A549 (cell line): Measurements from ENCODE around the gene MCRIP1. TPM values are rescaled to one million over a fixed set of nuclear protein-coding genes. Genes with fewer than 3 reads are reported as not detected.

Source experiments
- ATAC-seq, 2 experiments: fragments of 200-7000 bp in 1 of 2; fragments of >200 bp in 1 of 2; cut with Nextera tagmentation in 1 of 2; cut with Tn5 transposase in 1 of 2; 3 replicates each; pipeline versions ENCODE4 v1.8.0 to v1.9.1; 2018 to 2020; ENCODE audit warnings: mild to moderate bottlenecking in 1 of 2, moderate library complexity in 1 of 2
- CTCF ChIA-PET: fragments of 300-600 bp; sonication (Branson Sonifier 250); formaldehyde crosslinking; extraction: SDS; loops from one replicate; lab custom pipeline; 2021; ENCODE audit warnings: antibody characterized with exemption, inconsistent platforms; lab: Yijun Ruan, JAX
- POLR2A ChIA-PET: fragments of 350-600 bp; formaldehyde crosslinking; extraction: SDS; loops from one replicate; lab custom pipeline; 2021; ENCODE audit warnings: antibody characterized with exemption, inconsistent platforms; lab: Yijun Ruan, JAX
- DNase-seq, 2 experiments: peaks; one replicate each; pipeline versions ENCODE4 v3.0.0 to v3.0.0-alpha.2; 2011 to 2016; ENCODE audit warnings: low read depth in 1 of 2, low spot score in 1 of 2
- FAIRE-seq: peaks from 2 replicates; lab custom pipeline; 2011; peaks lifted over from hg19 to GRCh38; lab: Jason Lieb, UNC
- H3K27ac ChIP-seq, 2 experiments: fragments of >200 bp; sonication (Bioruptor Twin); formaldehyde crosslinking; 3 replicates each; pipeline ENCODE4 v1.5.1; 2016 to 2017
- H3K4me1 ChIP-seq: fragments of >200 bp; sonication (Bioruptor Twin); formaldehyde crosslinking; 3 replicates; pipeline ENCODE4 v1.6.1; 2016
- H3K4me2 ChIP-seq: fragments of >200 bp; sonication (Bioruptor Twin); formaldehyde crosslinking; 3 replicates; pipeline ENCODE4 v1.6.1; 2016
- H3K4me3 ChIP-seq: fragments of >200 bp; sonication (Bioruptor Twin); formaldehyde crosslinking; 3 replicates; pipeline ENCODE4 v1.5.1; 2016
- H3K9me3 ChIP-seq: fragments of >200 bp; sonication (Bioruptor Twin); formaldehyde crosslinking; 3 replicates; pipeline ENCODE4 v1.6.1; 2016
- ATOH8 ChIP-seq: fragments of 250-450 bp; sonication (Bioruptor Pico); IDR thresholded peaks from 2 replicates; pipeline ENCODE4 v1.5.0; 2020; ENCODE audit warnings: low read depth, mild to moderate bottlenecking, moderate library complexity
- CBX2 ChIP-seq: fragments of 200-600 bp; sonication (generic); IDR thresholded peaks from 2 replicates; pipeline ENCODE4 v1.6.1; 2016; ENCODE audit warnings: low read depth, mild to moderate bottlenecking, borderline replicate concordance
- CBX8 ChIP-seq: fragments of 200-600 bp; sonication (generic); IDR thresholded peaks from 2 replicates; pipeline ENCODE4 v1.6.1; 2016
- CHD4 ChIP-seq: fragments of 200-600 bp; sonication (generic); IDR thresholded peaks from 2 replicates; pipeline ENCODE4 v1.6.1; 2016; ENCODE audit warnings: antibody characterized with exemption, mild to moderate bottlenecking, borderline replicate concordance
- CTCF ChIP-seq: fragments of >200 bp; sonication (Bioruptor Twin); formaldehyde crosslinking; IDR thresholded peaks from 3 replicates; pipeline ENCODE4 v1.5.1; 2016
- E2F6 ChIP-seq: IDR thresholded peaks from 2 replicates; pipeline ENCODE4 v1.6.1; 2012; ENCODE audit warnings: low read depth, borderline replicate concordance
- EHMT2 ChIP-seq: fragments of 200-600 bp; sonication (generic); IDR thresholded peaks from 2 replicates; pipeline ENCODE4 v1.6.1; 2016; ENCODE audit warnings: antibody characterized with exemption, low read depth, mild to moderate bottlenecking, moderate library complexity
- ELK1 ChIP-seq: fragments of 150-350 bp; IDR thresholded peaks from 2 replicates; pipeline ENCODE4 v1.6.1; 2014; ENCODE audit warnings: low read depth, mild to moderate bottlenecking, low read length
- FOXS1 ChIP-seq: fragments of 250-450 bp; sonication (Bioruptor Pico); IDR thresholded peaks from 2 replicates; pipeline ENCODE4 v1.5.0; 2020; ENCODE audit warnings: mild to moderate bottlenecking, moderate library complexity
- GATA3 ChIP-seq: IDR thresholded peaks from 2 replicates; pipeline ENCODE4 v1.6.1; 2012; ENCODE audit warnings: borderline replicate concordance
- HDAC2 ChIP-seq: fragments of 200-600 bp; sonication (generic); IDR thresholded peaks from 2 replicates; pipeline ENCODE4 v1.6.1; 2016
- HES2 ChIP-seq: fragments of >200 bp; sonication (Bioruptor Twin); formaldehyde crosslinking; IDR thresholded peaks from 2 replicates; pipeline ENCODE4 v1.6.1; 2016
- HEYL ChIP-seq: fragments of 250-450 bp; sonication (Bioruptor Pico); IDR thresholded peaks from 2 replicates; pipeline ENCODE4 v1.8.0; 2021; ENCODE audit warnings: mild to moderate bottlenecking, moderate library complexity
- HOXA7 ChIP-seq: fragments of 250-450 bp; sonication (Bioruptor Pico); IDR thresholded peaks from 2 replicates; pipeline ENCODE4 v1.5.0; 2020; ENCODE audit warnings: mild to moderate bottlenecking, moderate library complexity
- HOXB13 ChIP-seq: fragments of 250-450 bp; sonication (Bioruptor Pico); IDR thresholded peaks from 2 replicates; pipeline ENCODE4 v1.5.0; 2020; ENCODE audit warnings: low read depth, mild to moderate bottlenecking, moderate library complexity
- HOXB5 ChIP-seq: fragments of 250-450 bp; sonication (Bioruptor Pico); IDR thresholded peaks from 2 replicates; pipeline ENCODE4 v1.5.0; 2020; ENCODE audit warnings: mild to moderate bottlenecking, moderate library complexity
- KDM5A ChIP-seq: fragments of 200-600 bp; sonication (generic); IDR thresholded peaks from 2 replicates; pipeline ENCODE4 v1.6.1; 2016; ENCODE audit warnings: antibody characterized with exemption, mild to moderate bottlenecking
- MAZ ChIP-seq: fragments of 150-350 bp; IDR thresholded peaks from 2 replicates; pipeline ENCODE4 v1.6.1; 2014; ENCODE audit warnings: antibody characterized with exemption, low read depth, low read length, borderline replicate concordance
- NPAS2 ChIP-seq: fragments of 250-450 bp; sonication (Bioruptor Pico); IDR thresholded peaks from 2 replicates; pipeline ENCODE4 v1.8.0; 2022; ENCODE audit warnings: mild to moderate bottlenecking, moderate library complexity, borderline replicate concordance
- PHF8 ChIP-seq: fragments of 200-600 bp; sonication (generic); IDR thresholded peaks from 2 replicates; pipeline ENCODE4 v1.6.1; 2016; ENCODE audit warnings: low read depth, mild to moderate bottlenecking, antibody characterized with exemption, moderate library complexity, borderline replicate concordance
- RAD21 ChIP-seq, 2 experiments: fragments of >200 bp in 1 of 2; sonication (Bioruptor Twin) in 1 of 2; formaldehyde crosslinking in 1 of 2; IDR thresholded peaks in 1 of 2; conservative IDR thresholded peaks in 1 of 2; 2 replicates in 1 of 2; 3 replicates in 1 of 2; pipeline ENCODE4 v1.6.1; 2012 to 2018; ENCODE audit warnings: inconsistent platforms in 1 of 2
- REST ChIP-seq: fragments of 200-600 bp; sonication (generic); IDR thresholded peaks from 2 replicates; pipeline ENCODE4 v1.6.1; 2016; ENCODE audit warnings: antibody characterized with exemption, mild to moderate bottlenecking, moderate library complexity
- RFX5 ChIP-seq: fragments of 450-650 bp; IDR thresholded peaks from 2 replicates; pipeline ENCODE4 v1.7.1; 2014; ENCODE audit warnings: antibody characterized with exemption, mild to moderate bottlenecking, moderate library complexity
- SMC3 ChIP-seq: fragments of >200 bp; sonication (Bioruptor Twin); formaldehyde crosslinking; IDR thresholded peaks from 3 replicates; pipeline ENCODE4 v1.6.1; 2018; ENCODE audit warnings: inconsistent platforms
- TP53 ChIP-seq: fragments of 250-450 bp; sonication (Bioruptor Pico); IDR thresholded peaks from 2 replicates; pipeline ENCODE4 v1.5.0; 2021; ENCODE audit warnings: mild to moderate bottlenecking, moderate library complexity
- ZC3H11A ChIP-seq: fragments of 450-650 bp; IDR thresholded peaks from 2 replicates; pipeline ENCODE4 v1.6.1; 2014; ENCODE audit warnings: antibody characterized with exemption, mild to moderate bottlenecking
- ZNF302 ChIP-seq: fragments of 250-450 bp; sonication (Bioruptor Pico); IDR thresholded peaks from 2 replicates; pipeline ENCODE4 v1.9.0; 2021; ENCODE audit warnings: inconsistent platforms, mild to moderate bottlenecking, moderate library complexity
- WGBS: methylation state at CpG from one replicate; pipeline ENCODE4 v1.1.6; 2017; ENCODE audit errors: missing lambda C conversion rate; 5-methylcytosine and 5-hydroxymethylcytosine counted together
- polyA plus RNA-seq, 4 experiments: library from polyadenylated mRNA; depleted of rRNA in 3 of 4; stranded (reverse); fragments of >200 nt; fragmentation: RNase III in 1 of 4; extraction: RNeasy Plus Mini Kit Qiagen cat#74134 plus additional on column Dnase treatment in 1 of 4; gene quantifications; 2 replicates in 3 of 4; 3 replicates in 1 of 4; pipeline ENCODE4 v1.2.3, GENCODE V29; 2011 to 2017

Gene MCRIP1
- polyA plus RNA-seq, 2 of the 4 experiments (the other 2 are of a cell fraction), result 32.0 to 51.0 TPM

- ChIA-PET POLR2A (interaction anchor here (0.6 kb wide), 1 partner anchor 114 kb away, joined by 7 read pairs; no protein-coding TSS in a partner anchor), CTCF (interaction anchor here (0.9 to 6.0 kb wide), 2 partner anchors 32 to 104 kb away, joined by 3 to 32 read pairs; no protein-coding TSS in a partner anchor)
- FAIRE-seq (no peak), ATAC-seq (no peak), DNase-seq (no peak)
- WGBS, result 65% methylated on average over 17 of the region's 17 CpGs
- H3K4me1 ChIP-seq, result peaks cover 10% of the 10 kb centered on the region; the same call in 2 of the 3 replicates
- H3K4me2 ChIP-seq, result no peak overlapping the region
- H3K4me3 ChIP-seq, result no peak overlapping the region
- no peak for TF ChIP-seq KDM5A
- TF ChIP-seq PHF8, result no peak
- no peak for TF ChIP-seq HOXA7 (CRISPR knock-in tag)
- no peak for TF ChIP-seq CBX8
- no peak for TF ChIP-seq E2F6
- no peak for TF ChIP-seq HES2
- no peak for TF ChIP-seq ELK1
- TF ChIP-seq ZC3H11A, result no peak
- no peak for TF ChIP-seq ATOH8 (CRISPR knock-in tag)
- no peak for TF ChIP-seq MAZ
- no peak for TF ChIP-seq HOXB5 (CRISPR knock-in tag)
- no peak for TF ChIP-seq HDAC2
- no peak for TF ChIP-seq FOXS1 (CRISPR knock-in tag)
- no peak for TF ChIP-seq ZNF302
- no peak for TF ChIP-seq CTCF
- TF ChIP-seq GATA3, result no peak
- TF ChIP-seq NPAS2 (CRISPR knock-in tag), result no peak
- TF ChIP-seq TP53 (CRISPR knock-in tag), result no peak
- no peak overlapping the region for H3K27ac ChIP-seq
- H3K9me3 ChIP-seq, result no peaks in the 10 kb centered on the region
These were observed 5.7 kb upstream of the MCRIP1 start for GRCh38 chr17:81838753-81839255.

- FAIRE-seq, result no peak
- H3K9me3 ChIP-seq, result no peaks in the 10 kb centered on the region
- POLR2A ChIA-PET, result no interaction called here
- ATAC-seq, result no peak
- H3K4me2 ChIP-seq, result no peak overlapping the region
- CTCF ChIA-PET, result interaction anchor here (0.6 to 1.4 kb wide), 4 partner anchors 10 to 32 kb away, joined by 3 to 6 read pairs (median 4); no protein-coding TSS in a partner anchor
- WGBS, result 72% methylated on average over 9 of the region's 9 CpGs
- H3K4me3 ChIP-seq, result no peak overlapping the region
- no peak for DNase-seq
- H3K4me1 ChIP-seq, result peaks cover 10% of the 10 kb centered on the region; the same call in 2 of the 3 replicates
- H3K27ac ChIP-seq, result no peak overlapping the region
- TF ChIP-seq CBX2, result no peak
- TF ChIP-seq HEYL (CRISPR knock-in tag), result no peak
- TF ChIP-seq SMC3, result no peak
- no peak for TF ChIP-seq CBX8
- TF ChIP-seq RAD21 (conservative IDR thresholded peaks at IDR 0.05 in 1 of 2, IDR thresholded peaks at IDR 0.05 in 1 of 2), result no peak
- TF ChIP-seq RFX5, result no peak
- TF ChIP-seq CHD4, result no peak
- no peak for TF ChIP-seq REST
- no peak for TF ChIP-seq ZNF302
- no peak for TF ChIP-seq EHMT2
- no peak for TF ChIP-seq HOXB13 (CRISPR knock-in tag)
These were observed 4.5 kb upstream of the MCRIP1 start for GRCh38 chr17:81837641-81838040.
